SU-DHL-6 (cell line): Measurements from ENCODE around the gene MPI.

Source experiments
- CTCF ChIP-seq: fragments of 200-600 bp; sonication (generic); IDR thresholded peaks from one replicate; pipeline ENCODE4 v1.5.1; 2017; ENCODE audit warnings: antibody characterized with exemption, mild to moderate bottlenecking, low read length, moderate library complexity; ENCODE audit not compliant: insufficient read depth, poor library complexity, severe bottlenecking
- EZH2phosphoT487 ChIP-seq: fragments of 200-600 bp; sonication (generic), shearing (Covaris generic); conservative IDR thresholded peaks from 2 replicates; pipeline ENCODE4 v1.6.1; 2018; ENCODE audit warnings: mild to moderate bottlenecking, antibody characterized with exemption, low read length, moderate library complexity, mixed read lengths

GRCh38 chr15:74924525-74924924 lies 34.7 kb downstream of the MPI start:
- TF ChIP-seq EZH2phosphoT487: no peak
- TF ChIP-seq CTCF: no peak
